Fibroblast of skin of back (primary cell): Measurements from ENCODE around the gene BPIFB3.
"Not testable (repeated sequence)": the region's sequence is repeated elsewhere in the genome, so short reads cannot be mapped to it uniquely, and the experiment has no call there.

ENCODE experiments used
- DNase-seq: peaks from one replicate; pipeline ENCODE4 v3.0.0-alpha.2; 2013

The BPIFB3 gene

DNA sequence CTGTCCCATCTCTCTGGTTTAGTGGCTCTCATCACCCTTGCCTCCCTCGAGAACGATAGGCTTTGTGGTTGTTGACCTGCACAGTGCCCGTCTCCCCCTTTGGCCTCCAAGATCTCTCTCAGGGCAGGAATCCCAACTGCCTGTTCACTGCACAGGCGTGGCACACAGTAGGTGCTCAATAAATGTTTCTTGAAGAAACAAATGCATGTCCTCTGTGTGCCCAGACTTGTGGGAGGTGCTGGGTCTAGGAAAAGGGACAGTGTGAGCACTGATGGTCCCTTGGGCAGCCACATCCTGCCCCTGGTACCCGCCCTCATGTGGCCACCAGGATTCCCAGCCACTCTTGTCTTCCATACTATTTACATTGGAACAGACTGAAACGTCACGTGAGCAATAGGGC lies 24.8 kb upstream of the BPIFB3 start:
- no peak for DNase-seq

GRCh38 chr20:33030076-33030475 lies 23.6 kb upstream of the BPIFB3 start:
- DNase-seq, result no peak

DNA sequence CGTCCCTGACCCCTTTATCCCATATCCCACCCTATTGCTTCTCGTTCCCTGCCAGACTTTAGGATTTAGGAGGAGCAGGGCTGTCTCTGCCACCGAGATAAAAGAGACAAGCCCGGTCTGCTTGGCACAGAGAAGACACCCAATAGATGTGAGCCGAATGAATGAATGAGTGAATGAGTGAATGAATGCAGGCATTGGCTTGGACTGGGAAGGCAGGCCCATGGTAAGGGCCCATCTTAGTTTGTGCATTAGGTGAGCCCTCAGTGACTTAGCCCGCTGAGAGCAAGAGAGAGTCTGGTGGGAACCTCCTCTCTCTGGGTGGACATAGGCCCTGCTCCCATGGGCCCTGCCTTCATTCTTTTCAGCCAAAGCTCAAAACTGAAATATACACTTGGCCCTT lies 23.1 kb upstream of the BPIFB3 start:
- DNase-seq, result no peak

- DNase-seq, result no peak
These were observed 22.2 kb upstream of the BPIFB3 start, which contains the start of gene BPIFB6 for GRCh38 chr20:33031531-33031930. Gene BPIFB6, plus strand, starts transcription at chr20:33031648. Its CDS starts 0 bp downstream, at chr20:33031648.

GRCh38 chr20:33032555-33032954 lies 21.1 kb upstream of the BPIFB3 start:
- no peak for DNase-seq

- DNase-seq, result no peak
These were observed 20.3 kb upstream of the BPIFB3 start for GRCh38 chr20:33033381-33033780.

DNA sequence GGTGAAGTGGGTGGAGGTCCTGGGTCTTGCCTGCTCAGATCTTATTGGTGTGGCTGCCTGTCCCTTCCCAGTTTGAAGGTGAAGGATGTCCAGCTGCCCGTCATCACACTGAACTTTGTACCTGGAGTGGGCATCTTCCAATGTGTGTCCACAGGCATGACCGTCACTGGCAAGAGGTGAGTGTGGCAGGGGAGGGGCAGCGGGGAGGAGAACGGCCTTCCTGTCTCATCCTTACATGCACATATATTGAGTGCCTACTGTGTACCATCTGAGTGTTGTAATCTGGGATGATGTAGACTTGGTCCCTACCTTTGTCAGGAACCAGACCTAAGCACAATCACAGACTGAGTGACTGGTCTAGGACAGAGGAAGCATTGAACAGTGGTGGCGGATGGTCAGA lies 19.6 kb upstream of the BPIFB3 start:
- DNase-seq, result no peak

DNA sequence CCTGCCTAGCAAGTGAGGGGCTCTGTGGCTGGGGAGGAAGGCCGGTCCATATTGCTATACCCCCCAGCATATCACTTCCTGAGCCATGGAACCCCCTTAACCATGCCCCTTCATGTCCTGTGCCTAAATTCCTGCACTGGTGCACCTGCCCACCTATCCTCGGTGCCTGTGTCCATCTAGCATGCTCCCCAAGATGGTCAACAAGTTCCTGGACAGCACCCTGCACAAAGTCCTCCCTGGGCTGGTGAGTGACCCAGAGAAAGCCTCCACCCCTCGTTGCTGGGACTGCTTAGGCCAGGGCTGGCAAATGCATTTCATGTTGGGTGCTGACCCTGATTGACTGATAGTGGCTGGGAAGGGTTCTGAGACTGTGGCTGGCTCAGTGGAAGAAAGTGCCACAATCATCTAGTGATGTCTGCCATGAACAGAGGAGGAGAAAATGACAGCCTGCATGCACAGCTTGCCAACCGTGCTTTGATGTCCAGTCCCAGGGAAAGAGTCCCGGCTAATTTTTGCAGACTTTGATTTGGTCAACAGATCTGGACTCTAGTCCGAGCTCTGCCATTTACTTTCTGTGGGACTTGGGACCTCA lies 18.7 kb upstream of the BPIFB3 start:
- DNase-seq, result no peak

GRCh38 chr20:33037456-33037855 lies 16.2 kb upstream of the BPIFB3 start:
- no peak for DNase-seq

DNA sequence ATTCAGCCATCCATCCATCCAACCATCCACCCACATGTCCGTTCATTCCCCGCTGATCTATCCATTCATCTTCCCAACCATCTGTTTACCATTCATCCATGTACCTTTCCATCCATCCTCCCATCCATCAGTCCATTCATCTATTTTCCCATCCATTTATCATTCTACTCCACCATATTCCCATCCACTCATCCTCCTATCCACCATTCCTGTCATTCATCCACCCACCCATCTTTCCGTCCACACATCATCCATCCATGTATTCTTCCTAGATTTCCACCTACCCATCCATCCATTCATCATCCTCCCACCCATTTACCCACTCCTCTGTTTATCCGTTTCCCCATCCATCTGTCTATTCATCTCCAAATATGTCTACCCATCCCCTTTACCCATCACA lies 15.5 kb upstream of the BPIFB3 start:
- no peak for DNase-seq

DNA sequence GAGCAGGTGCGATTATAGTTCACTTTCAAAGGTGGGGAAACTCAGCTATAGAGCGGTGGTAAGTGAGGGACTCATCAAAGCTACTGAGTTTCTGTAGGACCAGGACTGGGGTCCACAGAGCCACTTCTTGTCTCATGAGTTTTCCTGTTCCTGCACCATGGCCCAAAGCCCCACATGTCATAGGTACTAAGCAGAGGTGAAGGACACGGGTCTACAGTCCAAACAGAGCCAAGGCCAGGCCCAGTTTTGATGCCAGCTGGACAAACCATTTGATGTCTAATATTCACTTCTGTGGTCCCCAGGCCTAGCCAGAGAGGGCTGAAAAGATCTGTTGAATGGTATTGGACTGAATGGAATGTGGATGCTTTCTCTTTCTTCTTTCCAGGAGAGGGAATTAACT lies 11.3 kb upstream of the BPIFB3 start:
- no peak for DNase-seq

GRCh38 chr20:33042983-33043730 lies 10.5 kb upstream of the BPIFB3 start:
- DNase-seq, result no peak

- DNase-seq, result no peak
These were observed 9.9 kb upstream of the BPIFB3 start for GRCh38 chr20:33043731-33044181.

DNA sequence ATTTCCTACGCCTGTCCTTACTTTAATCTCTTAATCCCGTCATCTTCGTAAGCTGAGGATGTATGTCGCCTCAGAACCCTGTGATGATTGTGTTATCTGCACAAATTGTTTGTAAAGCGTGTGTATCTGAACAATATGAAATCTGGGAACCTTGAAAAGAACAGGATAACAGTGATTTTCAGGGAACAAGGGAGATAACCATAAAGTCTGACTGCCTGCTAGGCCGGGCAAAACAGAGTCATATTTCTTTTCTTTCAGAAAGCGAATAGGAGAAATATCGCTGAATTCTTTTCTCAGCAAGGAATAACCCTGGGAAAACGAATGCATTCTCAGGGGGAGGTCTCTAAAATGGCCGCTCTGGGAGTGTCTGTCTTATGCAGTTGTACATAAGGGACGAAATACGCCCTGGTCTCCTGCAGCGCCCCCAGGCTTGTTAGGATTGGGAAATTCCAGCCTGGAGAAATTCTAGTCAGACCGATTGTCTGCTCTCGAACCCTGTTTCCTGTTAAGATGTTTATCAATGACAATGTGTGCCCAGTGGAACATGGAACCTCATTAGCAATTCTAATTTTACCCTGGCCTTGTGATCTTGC lies 8.5 kb upstream of the BPIFB3 start:
- DNase-seq, result not testable (repeated sequence)

DNA sequence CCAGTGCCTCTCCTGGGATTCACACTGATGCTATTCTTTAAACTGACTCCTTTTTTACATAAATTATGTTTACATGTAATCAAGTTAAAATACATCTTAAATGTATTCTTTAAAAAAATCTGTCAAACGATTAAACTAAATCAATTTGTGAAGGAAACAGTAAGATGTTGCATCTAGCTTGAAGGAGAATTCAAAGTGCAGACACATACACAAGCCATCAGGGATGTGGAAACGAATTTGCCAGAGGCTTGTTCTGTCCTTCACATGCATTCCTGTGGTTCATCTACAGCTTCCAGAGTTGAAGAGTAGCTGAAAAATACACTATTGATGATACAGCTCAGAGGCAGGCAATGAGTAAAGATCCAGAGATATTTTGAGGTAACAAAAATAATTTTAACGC lies 7.3 kb upstream of the BPIFB3 start:
- no peak for DNase-seq

- no peak for DNase-seq
These were observed 2.4 kb upstream of the BPIFB3 start for GRCh38 chr20:33051333-33051732.

DNA sequence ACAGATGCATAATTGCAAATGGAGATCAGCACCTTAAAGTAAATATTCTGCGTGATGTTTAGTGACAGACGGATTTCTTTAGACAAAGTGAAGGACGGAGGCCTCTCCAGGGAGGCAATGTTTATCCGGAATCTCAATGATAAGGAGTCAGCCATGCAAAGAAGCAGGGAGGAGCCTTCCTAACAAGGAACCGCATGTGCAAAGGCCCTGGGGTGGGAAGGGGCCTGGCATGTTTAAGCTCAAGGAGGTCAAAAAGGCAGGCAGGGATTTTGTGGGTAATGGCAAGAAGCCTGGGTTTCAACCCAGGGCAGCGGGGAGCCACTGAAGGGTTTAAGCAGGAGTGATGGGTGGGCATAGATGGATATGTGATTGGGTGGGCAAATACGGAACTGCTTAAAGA lies 678 bp downstream of the BPIFB3 start:
- no peak for DNase-seq

- no peak for DNase-seq
These were observed 1.1 kb downstream of the BPIFB3 start for GRCh38 chr20:33054791-33055190.

DNA sequence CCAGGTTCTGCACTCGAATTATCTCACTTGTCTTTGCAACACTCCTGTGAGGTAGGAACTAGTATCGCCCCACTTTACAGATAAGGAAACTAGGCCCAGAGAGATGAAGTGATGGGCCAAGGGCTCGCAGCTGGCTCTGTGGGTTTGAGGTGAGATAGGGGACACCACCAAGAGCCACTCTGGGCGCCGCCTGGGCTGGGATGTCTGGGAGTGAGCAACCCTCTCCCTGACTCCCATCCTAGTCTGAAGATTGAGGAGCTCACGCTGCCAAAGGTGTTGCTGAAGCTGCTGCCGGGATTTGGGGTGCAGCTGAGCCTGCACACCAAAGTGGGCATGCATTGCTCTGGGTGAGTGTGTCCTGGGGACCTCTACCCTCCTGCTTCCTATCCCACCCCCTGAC lies 5.4 kb downstream of the BPIFB3 start:
- no peak for DNase-seq

- no peak for DNase-seq
These were observed 6.2 kb downstream of the BPIFB3 start for GRCh38 chr20:33059741-33060390.

GRCh38 chr20:33061658-33062028 lies 7.9 kb downstream of the BPIFB3 start:
- DNase-seq, result no peak

- no peak for DNase-seq
These were observed 8.6 kb downstream of the BPIFB3 start for GRCh38 chr20:33062105-33062824.

DNA sequence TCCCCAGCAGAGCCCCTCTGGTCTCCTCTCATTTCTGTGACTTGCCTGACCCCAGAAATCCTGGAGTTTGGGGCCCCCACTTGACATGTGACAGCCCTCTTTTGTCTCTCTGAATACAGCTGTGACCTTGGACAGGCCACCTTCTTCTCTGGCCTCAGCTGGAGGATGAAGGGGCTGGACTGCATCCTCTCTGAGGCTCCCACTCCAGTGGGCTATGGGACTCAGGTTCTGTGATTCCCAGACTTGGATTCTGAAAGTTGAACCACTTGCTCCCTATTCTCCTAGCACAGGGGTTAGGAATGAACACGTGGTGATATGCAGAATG lies 9.1 kb downstream of the BPIFB3 start:
- no peak for DNase-seq
